HG03135 (cell line): Measurements from ENCODE around the gene TNF.

Source experiments
- ATAC-seq: cut with Tn5 transposase; IDR thresholded peaks from one replicate; pipeline ENCODE4 v1.9.1; 2021; ENCODE audit warnings: mild to moderate bottlenecking, moderate library complexity; ENCODE audit not compliant: unreplicated experiment

Gene TNF

DNA sequence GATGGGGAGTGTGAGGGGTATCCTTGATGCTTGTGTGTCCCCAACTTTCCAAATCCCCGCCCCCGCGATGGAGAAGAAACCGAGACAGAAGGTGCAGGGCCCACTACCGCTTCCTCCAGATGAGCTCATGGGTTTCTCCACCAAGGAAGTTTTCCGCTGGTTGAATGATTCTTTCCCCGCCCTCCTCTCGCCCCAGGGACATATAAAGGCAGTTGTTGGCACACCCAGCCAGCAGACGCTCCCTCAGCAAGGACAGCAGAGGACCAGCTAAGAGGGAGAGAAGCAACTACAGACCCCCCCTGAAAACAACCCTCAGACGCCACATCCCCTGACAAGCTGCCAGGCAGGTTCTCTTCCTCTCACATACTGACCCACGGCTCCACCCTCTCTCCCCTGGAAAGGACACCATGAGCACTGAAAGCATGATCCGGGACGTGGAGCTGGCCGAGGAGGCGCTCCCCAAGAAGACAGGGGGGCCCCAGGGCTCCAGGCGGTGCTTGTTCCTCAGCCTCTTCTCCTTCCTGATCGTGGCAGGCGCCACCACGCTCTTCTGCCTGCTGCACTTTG lies at the start of gene TNF:
Gene TNF, plus strand, starts transcription at position 231 of the 567 bp plus-strand sequence. Its CDS starts 177 bp downstream, at position 408.
- no peak for ATAC-seq

DNA sequence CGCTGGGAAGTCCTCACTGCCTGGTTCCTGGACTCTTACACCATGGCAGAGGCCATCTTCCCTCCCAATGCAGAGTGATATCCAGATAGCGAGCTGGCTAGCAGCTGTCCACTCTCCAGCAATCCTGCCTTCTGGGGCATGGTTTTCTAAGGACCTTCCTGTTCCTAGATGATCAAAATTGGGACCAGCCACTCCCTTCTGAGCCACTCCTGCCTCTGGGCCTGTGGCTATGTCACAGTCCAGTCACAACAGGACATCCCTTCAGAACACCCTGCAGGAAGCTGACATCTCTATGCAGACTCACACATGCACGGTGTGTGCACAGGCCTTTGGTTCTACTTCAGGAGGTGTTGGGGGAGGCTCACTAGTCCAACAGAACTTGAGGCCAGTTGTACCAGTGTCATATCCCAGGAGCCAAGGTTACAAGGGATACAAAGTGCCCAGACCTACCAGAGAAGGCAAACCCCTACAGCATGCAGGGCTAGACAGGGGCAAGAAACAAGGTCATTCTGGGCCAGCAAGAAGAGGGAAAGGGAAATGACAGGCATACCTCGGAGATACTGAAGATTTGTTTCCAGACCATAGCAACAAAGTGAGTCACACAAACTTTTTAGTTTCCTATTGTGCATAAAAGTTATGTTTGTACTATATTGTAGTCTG lies 49.3 kb upstream of the TNF start:
- no peak for ATAC-seq

DNA sequence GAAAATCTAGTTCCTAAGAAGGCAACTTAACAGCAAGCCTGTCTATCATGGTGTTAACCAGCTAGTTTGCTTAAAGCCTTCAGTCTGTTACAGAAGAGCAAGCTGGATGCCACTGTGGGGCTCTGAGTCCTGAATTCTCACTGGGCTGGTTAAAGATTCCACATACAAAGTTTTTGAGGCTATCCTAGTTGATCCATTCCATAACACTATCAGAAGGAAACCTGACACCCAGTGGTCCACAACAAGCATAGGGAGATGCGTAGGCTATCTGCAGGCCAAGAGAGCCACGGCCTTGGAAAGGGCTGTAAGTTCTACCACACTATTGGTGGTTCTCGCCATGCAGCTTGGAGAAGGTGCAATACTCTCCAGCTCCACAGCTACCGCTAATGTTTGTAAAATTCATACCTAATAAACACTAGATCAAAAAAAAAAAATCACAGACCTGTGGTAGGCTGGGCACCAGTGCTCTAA lies 47.0 kb upstream of the TNF start:
- ATAC-seq: no peak

DNA sequence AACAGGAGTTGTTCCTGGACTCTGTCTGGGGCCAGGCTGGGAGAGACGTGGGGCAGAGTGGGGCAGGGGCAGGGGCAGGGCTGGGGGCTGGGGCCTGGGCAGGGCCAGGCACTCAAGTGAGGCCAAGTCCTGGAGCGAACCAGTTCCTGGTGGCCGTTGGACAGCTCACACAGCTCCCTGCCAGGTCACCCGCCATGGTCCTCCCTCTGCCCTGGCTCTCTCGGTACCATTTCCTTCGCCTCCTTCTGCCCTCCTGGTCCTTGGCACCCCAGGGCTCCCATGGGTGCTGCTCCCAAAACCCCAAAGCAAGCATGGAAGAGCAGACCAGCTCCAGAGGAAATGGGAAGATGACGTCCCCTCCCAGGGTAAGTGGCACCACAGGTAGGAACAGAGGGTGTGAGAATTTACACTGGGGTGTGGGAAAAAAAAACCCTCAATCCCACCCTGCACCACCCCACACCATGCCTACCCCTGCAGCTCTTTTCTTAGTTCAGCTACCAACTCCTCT lies 46.5 kb upstream of the TNF start, which contains the start of gene MCCD1:
Gene MCCD1, plus strand, starts transcription at position 142 of the 508 bp plus-strand sequence. Its CDS starts 53 bp downstream, at position 195.
- no peak for ATAC-seq

DNA sequence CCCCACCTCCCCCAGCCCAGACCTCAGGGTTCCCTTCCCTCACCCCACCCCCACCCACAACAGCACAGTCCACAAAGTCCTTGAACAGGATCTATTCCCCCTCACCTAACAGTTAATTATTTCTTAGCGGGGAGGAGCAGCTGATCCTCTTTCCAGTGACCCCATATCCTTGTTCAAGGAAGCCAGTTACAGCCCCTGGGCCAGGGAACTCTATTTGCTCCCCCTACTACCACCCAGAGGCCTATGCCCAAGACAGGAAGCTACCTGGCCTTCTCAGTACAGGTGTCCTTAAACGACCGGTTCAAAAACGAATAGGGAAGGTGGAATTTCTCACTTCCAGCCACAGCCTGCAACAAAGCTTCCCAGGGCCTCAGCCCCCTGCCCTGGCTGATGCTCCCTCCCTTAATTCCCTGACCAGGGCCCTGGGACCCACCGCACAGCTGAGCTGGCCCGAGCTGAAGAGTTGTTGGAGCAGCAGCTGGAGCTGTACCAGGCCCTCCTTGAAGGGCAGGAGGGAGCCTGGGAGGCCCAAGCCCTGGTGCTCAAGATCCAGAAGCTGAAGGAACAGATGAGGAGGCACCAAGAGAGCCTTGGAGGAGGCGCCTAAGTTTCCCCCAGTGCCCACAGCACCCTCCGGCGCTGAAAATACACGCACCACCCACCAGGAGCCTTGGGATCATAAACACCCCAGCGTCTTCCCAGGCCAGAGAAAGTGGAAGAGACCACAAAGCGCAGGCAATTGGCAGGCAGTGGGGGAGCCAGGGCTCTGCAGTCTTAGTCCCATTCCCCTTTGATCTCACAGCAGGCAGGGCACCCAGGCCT lies 45.8 kb upstream of the TNF start:
- ATAC-seq: no peak

DNA sequence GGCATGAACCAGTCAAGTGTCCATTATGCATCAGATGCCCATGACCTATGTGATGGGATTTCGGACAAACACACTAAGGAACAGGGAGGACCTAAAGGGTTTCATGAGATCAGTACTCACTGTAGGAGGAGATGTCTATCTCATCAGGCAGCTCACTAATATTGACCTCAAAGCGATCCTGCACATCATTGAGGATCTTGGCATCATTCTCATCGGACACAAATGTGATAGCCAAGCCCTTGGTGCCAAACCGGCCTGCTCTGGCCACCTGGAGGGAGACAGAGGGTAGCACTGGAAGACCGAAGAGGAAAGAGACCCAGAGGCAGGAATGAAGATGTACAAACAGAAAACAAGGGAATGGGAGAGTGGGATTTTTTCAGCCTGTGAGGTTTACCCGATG lies 44.7 kb upstream of the TNF start:
- no peak for ATAC-seq

DNA sequence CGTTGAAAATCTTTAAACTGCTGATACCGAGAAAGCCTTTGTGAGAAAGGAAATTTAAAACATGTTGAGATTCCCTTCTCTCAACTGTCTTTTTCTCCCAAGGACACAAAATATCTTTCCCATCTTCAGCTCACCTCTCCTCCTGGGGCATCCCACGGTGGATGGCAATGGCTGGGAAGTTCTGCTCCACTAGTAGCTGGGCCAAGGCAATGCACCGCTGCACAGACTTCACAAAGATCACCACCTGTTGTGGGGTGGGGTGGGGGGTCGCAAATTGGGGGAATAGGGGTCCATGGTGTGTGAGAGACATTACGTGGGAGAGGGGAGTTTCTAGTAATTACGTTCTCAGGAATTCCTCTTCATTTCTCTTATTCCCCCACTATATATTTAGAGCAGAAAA lies 44.2 kb upstream of the TNF start:
- ATAC-seq: no peak

DNA sequence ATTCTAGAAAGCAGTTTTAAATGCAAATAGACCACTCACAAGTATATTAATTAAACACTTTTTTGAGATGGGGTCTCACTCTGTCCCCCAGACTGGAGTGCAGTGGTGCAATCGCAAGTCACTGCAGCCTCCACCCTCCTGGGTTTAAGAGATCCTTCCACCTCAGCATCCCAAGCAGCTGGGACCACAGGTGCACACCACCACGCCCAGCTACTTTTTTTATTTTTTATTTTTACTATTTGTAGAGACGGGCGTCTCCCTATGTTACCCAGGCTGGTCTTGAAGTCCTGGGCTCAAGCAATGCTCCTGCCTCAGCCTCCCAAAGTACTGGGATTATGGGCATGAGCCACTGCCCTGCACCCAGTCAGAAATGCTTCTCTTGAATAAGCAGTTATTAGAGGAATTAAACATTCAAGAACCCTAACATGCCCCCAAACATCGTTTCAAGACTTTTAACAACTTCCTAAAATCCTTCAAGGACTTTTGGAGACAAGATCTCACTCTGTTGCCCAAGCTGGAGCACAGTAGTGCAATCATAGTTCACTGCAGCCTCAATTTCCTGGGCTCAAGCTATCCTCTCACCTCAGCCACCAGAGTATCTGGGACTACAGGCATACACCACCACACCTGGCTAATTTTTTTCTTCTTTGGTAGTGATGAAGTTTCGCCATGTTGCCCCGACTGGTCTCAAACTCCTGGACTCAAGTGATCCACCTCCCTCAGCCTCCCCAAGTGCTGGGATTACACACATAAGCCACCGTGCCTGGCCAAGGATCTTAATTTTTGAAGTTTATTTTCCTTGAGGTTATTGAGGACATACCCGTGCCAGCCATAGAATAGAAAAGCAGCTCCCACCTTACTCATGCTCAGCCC lies 43.4 kb upstream of the TNF start:
- ATAC-seq: no peak

DNA sequence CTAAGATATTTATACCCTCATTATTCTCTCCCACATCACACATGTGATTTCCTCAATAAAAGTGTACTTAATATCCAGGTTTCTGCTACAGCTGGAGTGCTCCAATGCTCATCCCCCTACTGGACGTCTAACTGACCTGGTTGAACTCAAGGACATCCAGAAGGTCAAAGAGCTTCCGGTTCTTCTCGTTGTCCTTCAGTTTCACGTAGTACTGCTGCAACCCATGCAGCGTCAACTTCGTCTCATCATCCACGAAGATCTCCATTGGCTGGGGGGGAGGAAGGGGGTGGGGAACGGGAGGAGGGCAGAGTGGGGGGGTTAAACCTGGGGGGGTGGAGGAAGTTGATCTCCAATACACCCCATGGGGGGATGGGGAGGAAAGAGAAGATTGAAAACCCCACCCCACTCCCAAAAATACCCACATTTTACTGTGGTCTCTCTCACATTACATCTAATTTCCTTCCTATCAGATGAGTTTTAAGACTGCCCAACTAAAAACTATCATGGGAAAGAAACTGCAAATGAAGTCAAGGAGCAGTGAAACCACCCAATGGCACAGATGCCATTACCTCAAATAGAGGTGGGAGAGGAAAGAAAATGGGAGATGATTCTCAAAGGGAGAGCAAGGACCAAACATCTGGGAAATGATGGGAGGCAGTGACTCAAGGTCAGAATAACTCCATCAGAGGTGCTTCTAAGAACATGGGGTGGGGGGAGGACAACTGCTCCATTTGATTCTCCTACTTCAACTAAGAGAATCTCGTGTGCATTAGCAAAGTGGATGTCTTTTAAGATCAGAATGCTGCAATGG lies 42.5 kb upstream of the TNF start:
- ATAC-seq: no peak

DNA sequence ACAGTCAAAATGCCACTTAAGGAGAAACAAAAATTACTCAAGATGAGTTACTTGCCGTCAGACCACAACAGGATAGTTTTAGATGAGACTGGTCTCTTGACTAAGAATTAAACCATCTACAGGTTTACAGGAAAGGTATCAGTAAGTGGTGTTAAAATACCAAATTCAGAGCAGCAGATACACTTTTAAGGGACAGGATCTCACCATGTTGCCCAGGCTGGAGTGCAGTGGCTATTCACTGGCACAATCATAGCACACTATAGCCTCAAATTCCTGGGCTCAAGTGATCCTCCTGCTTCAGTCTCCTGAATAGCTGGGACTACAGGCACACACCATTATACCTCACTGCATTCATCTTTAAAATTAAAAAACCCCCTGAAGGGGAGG lies 41.9 kb upstream of the TNF start:
- ATAC-seq: no peak

DNA sequence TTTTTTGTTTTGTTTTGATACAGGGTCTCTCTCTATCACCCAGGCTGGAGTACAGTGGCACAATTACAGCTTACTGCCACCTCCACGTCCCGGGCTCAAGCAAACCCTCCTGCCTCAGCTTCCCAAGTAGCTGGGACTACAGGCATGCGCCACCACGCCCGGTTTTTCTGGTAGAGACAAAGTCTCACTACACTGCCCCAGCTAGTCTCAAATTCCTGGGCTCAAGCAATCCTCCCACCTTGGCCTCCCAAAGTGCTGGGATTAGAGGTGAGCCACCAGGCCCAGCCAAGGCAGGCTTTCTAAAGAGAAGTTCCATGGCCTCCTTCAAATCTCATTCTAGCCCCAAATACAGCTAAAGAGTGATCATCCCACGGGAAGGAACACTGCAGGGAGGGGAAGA lies 41.4 kb upstream of the TNF start:
- ATAC-seq: no peak

DNA sequence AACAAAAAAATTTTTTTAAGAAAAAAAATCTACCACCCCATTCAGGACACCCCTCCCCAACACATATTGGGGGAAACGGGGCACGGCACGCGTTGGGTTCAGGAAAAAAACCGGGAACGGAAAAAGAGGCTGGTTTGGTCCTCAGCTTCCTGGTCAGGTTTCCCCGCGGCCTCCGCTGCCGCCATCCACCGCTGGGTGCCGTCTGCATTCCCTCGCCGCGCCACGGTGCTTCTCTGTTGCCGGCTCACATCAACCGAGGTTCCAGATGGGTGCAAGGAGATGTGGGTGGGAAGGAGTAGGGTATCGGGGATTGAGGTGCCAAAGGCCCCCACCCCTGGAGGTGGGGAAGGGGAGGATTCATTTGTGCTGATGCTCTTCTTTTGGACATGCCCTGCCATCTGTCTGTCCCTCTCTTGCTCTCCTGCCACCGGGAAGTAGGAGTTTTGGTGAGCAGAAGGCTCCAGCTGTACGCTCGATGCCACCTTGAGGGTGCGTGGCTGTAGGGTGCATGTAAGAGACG lies 40.8 kb upstream of the TNF start:
- ATAC-seq: no peak

DNA sequence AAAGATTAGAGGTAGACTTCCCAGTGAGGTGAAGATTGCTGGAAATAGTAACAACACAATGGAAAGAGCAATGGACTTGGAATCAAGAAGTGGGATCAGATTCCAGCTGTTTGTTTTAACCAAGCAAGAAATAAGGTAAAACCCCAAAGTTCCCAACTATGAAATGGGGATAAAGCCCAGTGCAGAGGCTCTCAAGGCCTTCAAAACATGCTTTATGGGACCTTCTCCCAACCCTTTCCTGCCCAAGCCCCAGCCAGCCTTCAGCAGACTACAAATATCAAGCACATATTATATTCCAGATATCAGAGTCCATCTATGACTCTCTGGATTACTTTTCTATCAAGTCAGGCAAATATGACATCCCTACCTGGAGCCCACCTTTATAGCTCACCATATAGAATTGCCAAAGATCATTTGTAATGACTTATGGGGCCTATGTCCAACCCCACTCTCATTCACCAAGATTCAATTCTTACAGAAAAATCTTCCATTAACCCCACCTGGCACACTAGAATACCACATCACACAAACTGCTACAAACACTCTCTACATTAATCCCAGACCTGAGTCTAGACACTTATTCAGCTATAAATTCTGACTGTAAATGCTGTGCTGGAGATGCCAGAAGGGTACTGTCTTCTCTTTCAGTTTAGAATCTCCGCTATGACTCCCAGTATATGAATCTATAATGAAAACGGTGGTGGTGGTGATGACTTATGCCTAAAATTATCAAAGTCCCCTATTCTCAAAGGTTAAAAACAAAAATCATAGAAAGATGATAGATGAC lies 39.6 kb upstream of the TNF start:
- ATAC-seq: no peak

DNA sequence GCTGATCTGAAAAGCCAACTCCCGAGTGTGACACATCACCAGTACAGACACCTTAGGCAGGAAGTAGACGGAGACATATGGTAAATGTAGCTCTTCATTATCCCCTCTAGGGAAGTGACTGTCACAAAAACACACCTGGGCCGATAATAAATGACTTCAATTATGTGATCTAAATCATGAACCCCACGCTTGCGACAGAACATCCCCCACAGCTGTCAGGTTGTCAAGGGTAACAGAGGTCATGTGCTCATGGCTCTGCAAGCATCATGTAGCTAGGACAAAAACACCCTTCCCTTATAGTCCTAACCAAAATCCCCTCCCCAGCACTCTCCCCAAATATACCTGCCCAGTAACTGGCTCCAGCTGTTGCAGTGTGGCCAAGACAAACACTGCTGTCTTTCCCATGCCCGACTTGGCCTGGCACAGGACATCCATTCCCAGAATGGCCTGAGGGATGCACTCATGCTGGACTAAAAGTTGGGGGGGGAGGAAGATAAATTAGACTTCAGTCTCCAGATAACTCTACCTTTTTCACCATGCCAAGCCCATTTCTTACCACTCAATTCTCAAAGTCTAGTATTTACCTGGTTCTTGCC lies 36.5 kb upstream of the TNF start:
- ATAC-seq: no peak

DNA sequence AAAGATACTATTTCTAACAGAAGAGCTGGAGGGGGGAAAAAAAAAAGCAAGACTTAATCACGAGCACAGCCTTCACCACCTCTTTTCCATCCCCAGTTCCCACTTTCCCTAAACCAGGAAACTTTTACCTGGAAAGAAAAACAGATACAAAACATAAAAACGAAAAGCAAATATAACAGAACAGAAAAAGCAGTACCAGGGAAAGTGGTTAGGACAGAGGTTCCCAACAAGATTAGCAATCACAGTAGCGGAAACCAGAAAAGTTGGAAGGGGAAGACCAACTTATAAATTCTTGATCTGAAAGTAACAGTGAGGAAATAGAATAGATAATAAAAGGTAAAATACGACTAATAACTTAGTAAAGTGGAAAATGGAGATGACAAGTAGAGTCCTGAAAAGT lies 34.7 kb upstream of the TNF start:
- ATAC-seq: no peak

DNA sequence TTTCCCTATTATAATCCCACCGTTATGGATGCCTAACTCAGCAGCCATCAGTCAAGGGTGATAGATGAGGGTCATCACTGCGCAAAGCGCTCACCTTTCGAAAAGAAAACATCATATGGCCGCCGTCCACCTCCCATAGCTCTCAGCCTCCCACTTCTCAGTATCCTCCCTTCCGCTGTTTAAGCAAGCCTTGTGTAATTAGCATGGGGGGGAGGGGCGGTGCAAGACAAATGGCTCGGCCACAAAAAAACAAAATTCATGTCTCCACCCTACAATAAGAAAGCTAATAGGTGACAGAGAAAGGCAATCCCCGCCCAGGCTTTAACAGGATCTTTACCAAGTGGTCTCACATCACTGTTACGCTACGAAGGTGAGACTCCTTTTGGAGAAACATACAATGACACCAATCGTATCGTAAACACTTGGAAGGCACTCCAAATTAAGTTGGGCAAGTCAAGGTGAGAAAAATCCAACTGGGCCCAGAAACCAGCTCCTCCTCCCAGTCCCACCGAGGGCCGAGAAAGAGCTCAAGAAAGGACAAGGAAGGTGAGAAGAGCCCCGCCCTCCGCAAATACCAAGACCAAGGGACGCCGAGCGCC lies 34.2 kb upstream of the TNF start:
- ATAC-seq: no peak

DNA sequence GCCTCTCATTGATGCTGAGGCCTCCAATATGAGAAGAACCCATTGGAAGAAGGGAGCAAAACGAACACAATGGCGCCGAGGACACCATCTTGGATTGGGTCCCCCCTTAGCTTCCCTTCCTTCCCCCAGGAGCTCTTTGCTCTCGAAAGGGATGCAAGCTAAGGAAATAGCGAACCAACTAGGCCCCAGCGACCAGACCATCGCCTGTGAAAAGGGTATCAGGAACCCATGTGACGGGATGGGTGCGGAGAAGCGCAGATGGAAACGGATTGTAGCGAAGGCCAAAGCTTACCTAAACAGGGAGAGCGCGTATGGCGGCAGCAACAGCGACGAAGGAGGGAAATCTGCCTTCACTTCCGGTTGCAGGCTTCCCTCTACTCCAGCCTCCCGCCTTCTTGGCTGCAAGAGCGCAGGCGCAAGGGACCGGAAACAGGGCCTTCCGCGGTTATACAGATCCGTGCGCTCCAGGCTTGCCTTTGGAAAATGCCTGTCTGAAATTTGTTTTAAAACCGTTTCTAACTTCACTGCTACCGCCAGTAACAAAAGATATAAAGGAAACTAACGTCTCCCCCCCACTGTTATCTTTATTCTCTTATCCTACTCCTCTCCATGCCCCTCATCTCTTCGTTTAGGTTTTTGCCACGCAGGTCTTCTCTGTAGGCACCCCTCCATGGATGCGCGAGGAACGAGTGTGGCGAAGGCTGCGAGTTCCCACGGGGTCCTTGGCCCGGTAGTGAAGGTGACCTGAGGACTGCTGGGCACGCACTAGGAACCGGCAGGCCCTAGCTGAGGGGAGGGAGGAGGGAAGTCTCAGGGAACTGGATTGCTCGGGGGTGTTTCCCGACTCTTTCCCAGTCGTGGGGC lies 33.5 kb upstream of the TNF start, which contains the start of gene DDX39B:
Gene DDX39B, minus strand, starts transcription at position 346 of the 864 bp plus-strand sequence. CDS start 1,471 bp downstream, outside the sequence.
- peak; percentile 63 for ATAC-seq
